Stimulated activated CD4-positive, alpha-beta T cell treated with anti-CD3 and anti-CD28 coated beads, TNF-alpha, amount 100 ng/mL, for 24 hours (primary cell): Measurements from ENCODE around the gene CHTOP.
A peak's percentile ranks its signal among the peaks of the same experiment; 100 is the strongest.
"Not testable (repeated sequence)": the region's sequence is repeated elsewhere in the genome, so short reads cannot be mapped to it uniquely, and the experiment has no call there.

ENCODE experiments used
- DNase-seq, 3 experiments: peaks; one replicate each; pipeline ENCODE4 v3.0.0-alpha.2; 2020; ENCODE audit warnings: low read depth in 3 of 3

The CHTOP gene

DNA sequence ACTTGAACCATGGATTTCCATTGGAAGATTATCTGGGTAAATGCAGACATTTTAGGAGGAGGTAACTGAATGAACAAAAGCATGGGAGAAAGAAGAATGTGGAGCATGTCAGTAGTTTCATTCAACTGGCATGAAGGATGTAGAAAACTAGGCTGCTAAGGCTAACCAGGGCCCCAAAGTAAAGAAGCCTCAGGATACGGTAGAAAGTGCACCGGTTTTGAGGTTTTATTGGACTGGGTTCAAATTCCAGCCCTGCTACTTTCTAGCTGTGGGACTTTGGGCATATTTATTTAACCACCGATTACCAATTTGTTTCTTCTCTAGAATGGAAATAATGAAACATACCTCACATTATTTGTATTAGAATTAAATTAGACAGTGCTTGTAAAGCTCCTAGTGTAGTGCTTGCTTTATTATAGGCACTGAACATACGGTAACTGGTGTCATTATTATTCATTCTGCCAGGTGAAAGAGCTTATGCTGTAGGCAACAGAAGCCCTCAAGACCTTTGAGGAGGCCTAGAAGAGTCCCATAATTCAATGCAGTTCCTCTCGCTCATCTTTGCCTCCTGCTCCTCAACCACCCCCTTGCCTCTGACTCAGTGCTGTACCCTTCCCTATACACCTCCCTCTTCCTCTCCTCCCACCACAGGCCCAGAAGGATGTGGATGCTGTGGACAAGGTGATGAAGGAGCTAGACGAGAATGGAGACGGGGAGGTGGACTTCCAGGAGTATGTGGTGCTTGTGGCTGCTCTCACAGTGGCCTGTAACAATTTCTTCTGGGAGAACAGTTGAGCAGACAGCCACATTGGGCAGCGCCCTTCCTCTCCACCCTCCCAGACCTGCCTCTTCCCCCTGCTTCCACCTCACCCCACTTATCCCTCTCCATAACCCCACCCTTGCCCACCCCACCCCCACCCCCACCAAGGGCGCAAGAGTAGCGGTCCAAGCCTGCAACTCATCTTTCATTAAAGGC lies 2.5 kb upstream of the CHTOP start:
- no peak for DNase-seq

DNA sequence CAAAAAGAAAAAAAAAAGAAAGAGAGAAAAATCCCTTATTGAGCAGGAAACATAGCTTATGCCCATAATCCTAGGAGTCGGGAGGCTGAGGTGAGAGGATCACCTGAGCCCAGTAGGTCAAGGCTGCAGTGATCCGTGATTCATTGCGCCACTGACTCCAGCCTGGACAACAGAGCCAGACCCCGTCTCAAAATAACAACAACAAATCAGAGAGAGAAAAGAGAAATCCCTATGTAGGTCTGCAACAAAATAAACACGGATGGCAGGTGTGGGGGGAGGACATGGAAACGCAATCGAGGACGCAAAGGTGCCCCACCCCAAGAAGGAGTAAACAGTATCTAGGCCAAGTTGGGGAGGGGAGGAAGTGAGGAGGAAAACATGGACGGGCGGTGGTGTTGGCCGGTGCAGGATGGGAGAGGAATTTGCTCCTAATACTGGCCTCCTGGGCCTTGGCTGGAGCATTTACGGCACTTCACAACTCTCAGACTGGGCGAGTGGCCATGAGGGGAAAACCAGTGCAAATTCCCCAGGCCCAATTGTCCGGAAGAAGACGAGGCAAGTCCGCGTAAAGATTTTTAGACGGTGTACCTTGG lies 609 bp upstream of the CHTOP start:
- no peak for DNase-seq

GRCh38 chr1:153635872-153636271 lies 2.0 kb downstream of the CHTOP start:
- DNase-seq, result no peak

DNA sequence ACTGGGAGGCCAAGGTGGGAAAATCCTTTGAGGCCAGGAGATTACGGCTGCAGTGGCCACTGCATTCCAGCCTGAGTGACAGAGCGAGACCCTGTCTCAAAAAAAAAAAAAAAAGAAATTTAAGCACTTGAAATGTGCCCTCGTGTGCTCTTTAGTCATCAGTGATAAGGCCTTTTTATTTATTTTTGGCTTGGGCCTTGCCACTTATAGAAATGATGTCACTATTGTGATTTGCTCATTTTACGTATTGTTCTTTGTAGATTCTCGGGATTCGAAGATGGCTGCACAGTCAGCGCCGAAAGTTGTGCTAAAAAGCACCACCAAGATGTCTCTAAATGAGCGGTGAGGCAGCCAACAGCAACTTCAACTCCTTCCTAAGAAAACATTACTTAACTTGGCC lies 2.4 kb downstream of the CHTOP start:
- no peak for DNase-seq

DNA sequence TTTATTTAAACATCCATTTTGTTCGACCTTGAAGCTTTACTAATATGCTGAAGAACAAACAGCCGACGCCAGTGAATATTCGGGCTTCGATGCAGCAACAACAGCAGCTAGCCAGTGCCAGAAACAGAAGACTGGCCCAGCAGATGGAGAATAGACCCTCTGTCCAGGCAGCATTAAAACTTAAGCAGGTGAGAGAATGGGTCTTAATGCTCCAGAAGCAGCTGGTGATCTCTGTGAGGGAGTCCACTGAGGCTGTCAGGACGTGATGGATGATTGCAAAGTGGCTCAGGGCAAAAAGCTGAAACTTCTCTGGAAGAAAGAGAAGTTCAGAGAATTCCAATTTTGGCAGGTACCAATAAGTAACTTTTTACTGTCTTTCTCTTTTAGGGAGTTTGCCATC lies 4.4 kb downstream of the CHTOP start:
- no peak for DNase-seq

- DNase-seq, result no peak
These were observed 5.4 kb downstream of the CHTOP start for GRCh38 chr1:153639280-153639679.

DNA sequence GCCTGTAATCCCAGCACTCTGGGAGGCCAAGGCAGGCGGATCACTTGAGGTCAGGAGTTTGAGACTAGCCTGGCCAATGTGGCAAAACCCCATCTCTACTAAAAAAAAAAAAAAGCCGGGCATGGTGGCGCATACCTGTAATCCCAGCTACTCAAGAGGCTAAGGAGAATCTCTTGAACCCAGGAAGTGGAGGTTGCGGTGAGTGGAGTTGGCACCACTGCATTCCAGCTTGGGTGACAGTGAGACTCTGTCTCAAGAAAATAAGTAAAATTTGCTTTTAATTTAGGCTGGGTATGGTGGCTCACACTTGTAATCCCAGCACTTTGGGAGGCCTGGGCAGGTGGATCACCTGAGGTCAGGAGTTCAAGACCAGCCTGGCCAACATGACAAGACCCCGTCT lies 6.3 kb downstream of the CHTOP start:
- DNase-seq, result not testable (repeated sequence)

- DNase-seq, result no peak
These were observed 7.0 kb downstream of the CHTOP start for GRCh38 chr1:153640861-153641260.

DNA sequence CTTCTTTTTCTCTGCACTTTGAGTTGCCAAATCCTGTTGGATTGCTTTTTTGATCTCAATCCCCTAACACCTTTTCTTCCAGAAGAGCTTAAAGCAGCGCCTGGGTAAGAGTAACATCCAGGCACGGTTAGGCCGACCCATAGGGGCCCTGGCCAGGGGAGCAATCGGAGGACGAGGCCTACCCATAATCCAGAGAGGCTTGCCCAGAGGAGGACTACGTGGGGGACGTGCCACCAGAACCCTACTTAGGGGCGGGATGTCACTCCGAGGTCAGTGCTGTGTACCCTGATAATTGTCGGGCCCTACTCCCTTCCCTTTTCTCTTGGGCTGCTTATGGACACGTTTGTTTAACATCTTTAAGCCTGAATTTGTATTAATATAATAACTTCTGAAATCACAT lies 8.3 kb downstream of the CHTOP start:
- no peak for DNase-seq

GRCh38 chr1:153643100-153643499 lies 9.2 kb downstream of the CHTOP start:
- DNase-seq, result no peak

DNA sequence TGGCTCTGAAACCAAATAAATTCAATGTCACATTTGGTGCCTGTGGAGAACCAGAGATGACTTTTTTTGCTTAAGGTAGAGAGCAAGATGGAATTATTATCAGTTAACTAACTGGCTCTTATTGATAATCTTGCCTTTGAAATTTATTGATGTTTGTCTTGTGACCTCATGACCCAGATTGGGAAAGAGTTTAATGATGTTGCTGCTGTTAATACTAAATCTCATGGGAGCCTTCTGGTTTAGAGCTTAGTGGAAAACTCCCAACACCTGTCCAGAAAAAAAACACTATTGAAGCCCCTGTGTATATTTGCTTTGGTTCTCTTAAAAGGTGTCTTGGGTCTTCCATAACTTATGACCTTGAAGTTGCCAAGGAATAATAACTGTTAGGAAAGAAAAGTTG lies 9.9 kb downstream of the CHTOP start:
- DNase-seq, result no peak

- DNase-seq, result no peak
These were observed 12.9 kb downstream of the CHTOP start for GRCh38 chr1:153646672-153647345.

DNA sequence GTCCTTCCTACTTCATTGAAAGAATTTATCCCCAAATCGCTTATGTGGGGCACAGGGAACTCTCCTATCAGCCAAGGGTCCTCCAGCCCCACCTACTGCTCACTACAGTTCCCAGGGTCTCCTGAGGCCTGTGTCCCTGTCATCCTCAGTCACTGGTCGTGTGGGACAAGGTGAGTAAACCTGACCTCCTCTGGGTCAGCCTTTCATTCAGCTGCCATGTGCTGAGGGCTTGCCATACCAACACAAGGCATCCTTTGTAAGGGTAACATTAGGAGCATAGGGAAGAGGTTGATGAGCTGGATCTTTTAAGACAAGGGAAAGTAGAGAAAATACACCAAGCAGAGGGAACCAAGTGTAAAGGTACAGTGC lies 13.5 kb downstream of the CHTOP start:
- no peak for DNase-seq

- no peak for DNase-seq
These were observed 14.3 kb downstream of the CHTOP start for GRCh38 chr1:153648000-153648643.

GRCh38 chr1:153649137-153649862 lies 15.4 kb downstream of the CHTOP start:
- no peak for DNase-seq

DNA sequence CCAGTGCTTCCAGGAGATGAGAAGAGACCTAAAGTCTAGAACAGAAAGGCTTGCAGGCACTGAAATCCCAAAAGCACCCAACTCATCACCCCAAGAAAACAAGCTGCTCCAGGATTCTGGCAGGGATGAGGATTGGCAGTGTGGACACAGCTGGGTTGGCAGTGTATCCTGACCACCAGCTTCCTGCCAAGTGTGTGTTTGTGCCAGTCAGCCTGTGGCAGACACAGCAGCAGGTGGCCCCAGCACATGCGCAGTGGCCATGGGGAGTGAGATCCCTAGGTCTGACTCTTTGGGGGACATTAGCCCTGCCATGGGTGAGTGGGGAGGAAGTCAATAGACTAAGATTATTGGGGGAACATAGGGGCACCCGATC lies 16.0 kb downstream of the CHTOP start:
- DNase-seq, result no peak

DNA sequence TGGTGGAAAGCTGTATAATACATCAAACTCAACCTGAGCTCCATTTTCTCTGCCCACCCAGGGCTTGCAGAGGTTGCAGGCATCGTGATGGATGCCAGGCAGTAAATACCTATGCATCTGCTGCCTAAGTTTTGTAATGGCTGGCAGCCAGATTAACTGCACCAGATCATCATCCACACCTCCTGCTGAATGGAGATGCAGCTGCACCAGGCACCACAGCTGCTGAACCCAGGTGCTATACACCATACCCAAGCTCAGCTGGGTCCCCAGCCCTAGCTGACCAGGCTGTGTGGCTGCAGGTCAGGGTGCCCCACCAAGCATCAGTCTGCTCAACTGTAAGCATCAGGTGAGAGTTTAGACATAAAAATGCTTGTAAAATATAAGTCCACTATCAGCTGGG lies 17.9 kb downstream of the CHTOP start:
- DNase-seq, result no peak

GRCh38 chr1:153652805-153653500 lies 19.1 kb downstream of the CHTOP start:
- no peak for DNase-seq

DNA sequence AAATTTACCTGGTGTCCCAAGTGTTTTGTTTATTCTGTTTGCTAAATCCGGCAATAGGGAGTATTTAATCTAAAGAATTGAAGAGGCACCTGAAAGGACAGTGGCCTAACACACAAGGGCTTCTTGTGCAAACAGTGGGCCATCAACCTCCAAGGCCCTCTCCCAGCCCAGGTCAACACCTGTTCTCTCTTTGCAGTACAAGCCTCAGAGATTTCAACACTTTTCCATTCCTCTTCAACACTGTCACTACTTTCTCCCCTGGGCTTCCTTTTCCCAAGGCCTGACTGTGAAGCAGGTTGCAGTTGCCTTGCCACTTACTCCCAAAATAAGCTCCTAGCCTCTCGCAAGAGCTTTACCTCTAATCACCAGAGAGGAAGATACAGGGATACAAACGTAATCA lies 21.5 kb downstream of the CHTOP start:
- DNase-seq, result no peak

- DNase-seq, result peak; percentile 85 to 91 (median 87)
These were observed 24.7 kb downstream of the CHTOP start, which contains the start of gene SNAPIN for GRCh38 chr1:153658400-153659174. SNAPIN (plus strand) TSS chr1:153658703; CDS start chr1:153658744, 41 bp downstream.
